ENCODE results near the gene DRG2.

DNA sequence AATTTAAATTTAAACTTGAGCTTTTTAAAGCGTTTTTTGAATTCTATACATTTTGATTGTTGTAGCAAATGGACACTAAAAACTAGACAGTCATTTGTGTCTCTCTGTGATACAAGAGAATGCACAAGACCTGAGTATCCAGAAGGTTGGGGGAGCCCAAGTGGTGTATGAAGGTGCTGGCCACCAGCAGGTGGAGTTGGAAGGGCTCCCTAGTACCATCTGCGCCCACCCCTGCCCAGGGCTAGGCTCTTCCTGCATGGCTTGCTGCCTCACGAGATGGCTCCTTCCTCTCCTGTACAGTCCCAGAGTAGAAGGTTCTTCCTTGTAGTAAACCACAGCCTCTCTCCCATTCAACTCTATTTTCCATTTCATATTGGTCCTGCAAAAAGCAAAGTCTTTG lies 31.5 kb upstream of the DRG2 start:
- TF ChIP-seq NELFE (IDR thresholded peaks at IDR 0.05; ENCODE audit: insufficient read depth, insufficient read length) (no peak), KLF16 (IDR thresholded peaks at IDR 0.05) (no peak), JUND (IDR thresholded peaks at IDR 0.05; ENCODE audit: borderline replicate concordance, low read depth, low read length) (no peak), JUND (tag; IDR thresholded peaks at IDR 0.05; ENCODE audit: borderline replicate concordance, low read depth, low read length) (no peak), MAX (CRISPR knock-in tag; IDR thresholded peaks at IDR 0.05) (no peak), SRF (CRISPR knock-in tag; IDR thresholded peaks at IDR 0.05) (no peak), HNRNPUL1 (IDR thresholded peaks at IDR 0.05; ENCODE audit: low read length) (no peak), KDM5B (IDR thresholded peaks at IDR 0.05; ENCODE audit: insufficient replicate concordance, low read depth, low read length) (no peak)
